OCI-LY7 (cell line): ENCODE data around the gene TAS2R13. TPM values are rescaled to one million over a fixed set of nuclear protein-coding genes. Genes with fewer than 3 reads are reported as not detected.

Experiments
- BruUV-seq: library from RNA; stranded (reverse); fragments of 400-500 nt; replicated peaks from 2 replicates; lab custom pipeline; 2021; lab: Mats Ljungman, UMichigan
- CTCF ChIA-PET: fragments of 300-600 bp; sonication (Branson Sonifier 250); formaldehyde crosslinking; loops from one replicate; lab custom pipeline; 2022; ENCODE audit warnings: antibody characterized with exemption; ENCODE audit not compliant: unreplicated experiment; lab: Charles Lee
- POLR2A ChIA-PET: fragments of 300-600 bp; sonication (Branson Sonifier 250); formaldehyde crosslinking; loops from one replicate; lab custom pipeline; 2022; ENCODE audit warnings: antibody characterized with exemption; lab: Charles Lee
- DNase-seq: peaks from one replicate; pipeline ENCODE4 v3.0.0-alpha.2; 2015; ENCODE audit warnings: low spot score
- H2AFZ ChIP-seq: fragments of 200-600 bp; sonication (generic), shearing (Covaris generic); 2 replicates; pipeline ENCODE4 v1.6.1; 2014; ENCODE audit warnings: mild to moderate bottlenecking, antibody characterized with exemption, low read length, moderate library complexity
- H3K27ac ChIP-seq: fragments of 200-600 bp; sonication (generic); 2 replicates; pipeline ENCODE4 v1.5.1; 2014; ENCODE audit warnings: mixed run types, low read depth, mild to moderate bottlenecking, moderate library complexity, low read length, inconsistent platforms; ENCODE audit not compliant: poor library complexity, severe bottlenecking
- H3K36me3 ChIP-seq: fragments of 200-600 bp; sonication (generic); 2 replicates; pipeline ENCODE4 v1.6.1; 2014; ENCODE audit warnings: mild to moderate bottlenecking, antibody characterized with exemption, low read length, moderate library complexity, mixed read lengths; ENCODE audit not compliant: insufficient read depth
- H3K4me1 ChIP-seq: fragments of 200-600 bp; sonication (generic); 2 replicates; pipeline ENCODE4 v1.5.1; 2014; ENCODE audit warnings: mild to moderate bottlenecking, low read length; ENCODE audit not compliant: insufficient read depth, poor library complexity, severe bottlenecking
- H3K4me2 ChIP-seq: fragments of 200-600 bp; sonication (generic); 2 replicates; pipeline ENCODE4 v1.6.1; 2014; ENCODE audit warnings: mild to moderate bottlenecking, low read length
- H3K4me3 ChIP-seq: fragments of 200-600 bp; sonication (generic); 2 replicates; pipeline ENCODE4 v1.5.1; 2014; ENCODE audit warnings: mild to moderate bottlenecking, low read depth, low read length; ENCODE audit not compliant: poor library complexity, severe bottlenecking
- H3K79me2 ChIP-seq: fragments of 200-600 bp; sonication (generic); 2 replicates; pipeline ENCODE4 v1.6.1; 2016; ENCODE audit warnings: low read depth, mild to moderate bottlenecking, low read length, moderate library complexity, mixed read lengths; ENCODE audit not compliant: insufficient read depth
- H3K9me2 ChIP-seq: fragments of 200-600 bp; sonication (generic); 2 replicates; pipeline ENCODE4 v1.6.1; 2016; ENCODE audit warnings: mild to moderate bottlenecking, low read length, mixed read lengths; ENCODE audit not compliant: insufficient read depth
- H3K9me3 ChIP-seq: fragments of 200-600 bp; sonication (generic); 2 replicates; pipeline ENCODE4 v1.6.1; 2014; ENCODE audit warnings: mild to moderate bottlenecking, mixed run types, low read length, mixed read lengths
- H4K20me1 ChIP-seq: fragments of 200-600 bp; sonication (generic); 2 replicates; pipeline ENCODE4 v1.6.1; 2014; ENCODE audit warnings: mild to moderate bottlenecking, antibody characterized with exemption, low read length, moderate library complexity, mixed read lengths; ENCODE audit not compliant: insufficient read depth
- EZH2phosphoT487 ChIP-seq: fragments of 200-600 bp; sonication (generic); IDR thresholded peaks from 2 replicates; pipeline ENCODE4 v1.6.1; 2018; ENCODE audit warnings: low read depth, borderline replicate concordance, mild to moderate bottlenecking, mixed run types, antibody characterized with exemption, low read length, moderate library complexity, mixed read lengths
- intact Hi-C: fragments of 100-400 bp; cut with micrococcal nuclease; formaldehyde crosslinking; loops from one replicate; pipeline ENCODE4 v1.10.0; 2022; ENCODE audit not compliant: unreplicated experiment
- total RNA-seq, 2 experiments: library from RNA; depleted of rRNA in 1 of 2; stranded (reverse); fragments of >200 nt in 1 of 2; shearing (Covaris generic) in 1 of 2; gene quantifications; 2 replicates each; pipeline ENCODE4 v1.2.3, GENCODE V29; 2014 to 2022
- TF ChIP-seq, protein P1 (sequence below): fragments of 200-600 bp; sonication (generic); conservative IDR thresholded peaks from 2 replicates; pipeline ENCODE4 v1.5.1; 2014; ENCODE audit warnings: mild to moderate bottlenecking, antibody characterized with exemption, low read length, moderate library complexity, mixed read lengths

Gene TAS2R13
- total RNA-seq, 2 experiments from 2014 or later = 0.92 to 1.2 TPM

DNA sequence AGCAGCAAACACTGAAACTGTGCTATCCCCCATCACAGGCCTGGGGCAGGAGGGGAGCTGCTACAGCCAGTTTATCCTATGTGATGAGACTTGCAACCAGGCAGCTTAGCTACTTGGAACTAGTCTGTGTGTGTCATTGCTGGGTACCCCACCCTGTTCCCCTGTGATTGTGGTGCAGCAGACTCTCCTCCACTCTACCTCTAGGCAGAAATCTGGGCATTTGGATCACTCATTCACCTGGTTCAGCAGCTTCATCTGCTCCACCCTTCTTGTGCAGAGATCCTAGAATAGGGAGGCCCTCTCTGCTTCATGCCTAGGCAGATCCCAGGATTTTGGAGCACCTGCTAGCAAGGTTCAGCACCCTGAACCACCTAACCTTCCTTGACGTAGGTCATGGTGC, 8.8 kb downstream of the TAS2R13 start:
- intact Hi-C loops = no loop called here
- H3K4me1 ChIP-seq = no peaks in the 10 kb centered on the region
- no peak overlapping the region for H3K27ac ChIP-seq
- H3K9me3 ChIP-seq = no peaks in the 10 kb centered on the region
- CTCF ChIA-PET = no interaction called here
- no peak for DNase-seq
- H2AFZ ChIP-seq = no peak overlapping the region
- no peak overlapping the region for H3K4me2 ChIP-seq
- no peaks in the 10 kb centered on the region for H4K20me1 ChIP-seq
- no peaks in the 10 kb centered on the region for H3K9me2 ChIP-seq
- no peaks in the 10 kb centered on the region for H3K79me2 ChIP-seq
- no peak overlapping the region for H3K4me3 ChIP-seq
- H3K36me3 ChIP-seq = no peaks in the 10 kb centered on the region
- POLR2A ChIA-PET = interaction anchor here (1.1 kb wide), 1 partner anchor 126 kb away, joined by 4 read pairs; no protein-coding TSS in a partner anchor
- BruUV-seq = no TSS peak
- TF ChIP-seq, protein P1, sequence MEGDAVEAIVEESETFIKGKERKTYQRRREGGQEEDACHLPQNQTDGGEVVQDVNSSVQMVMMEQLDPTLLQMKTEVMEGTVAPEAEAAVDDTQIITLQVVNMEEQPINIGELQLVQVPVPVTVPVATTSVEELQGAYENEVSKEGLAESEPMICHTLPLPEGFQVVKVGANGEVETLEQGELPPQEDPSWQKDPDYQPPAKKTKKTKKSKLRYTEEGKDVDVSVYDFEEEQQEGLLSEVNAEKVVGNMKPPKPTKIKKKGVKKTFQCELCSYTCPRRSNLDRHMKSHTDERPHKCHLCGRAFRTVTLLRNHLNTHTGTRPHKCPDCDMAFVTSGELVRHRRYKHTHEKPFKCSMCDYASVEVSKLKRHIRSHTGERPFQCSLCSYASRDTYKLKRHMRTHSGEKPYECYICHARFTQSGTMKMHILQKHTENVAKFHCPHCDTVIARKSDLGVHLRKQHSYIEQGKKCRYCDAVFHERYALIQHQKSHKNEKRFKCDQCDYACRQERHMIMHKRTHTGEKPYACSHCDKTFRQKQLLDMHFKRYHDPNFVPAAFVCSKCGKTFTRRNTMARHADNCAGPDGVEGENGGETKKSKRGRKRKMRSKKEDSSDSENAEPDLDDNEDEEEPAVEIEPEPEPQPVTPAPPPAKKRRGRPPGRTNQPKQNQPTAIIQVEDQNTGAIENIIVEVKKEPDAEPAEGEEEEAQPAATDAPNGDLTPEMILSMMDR = no peak
- TF ChIP-seq EZH2phosphoT487 = no peak

- TF ChIP-seq, protein P1 = no peak
- TF ChIP-seq EZH2phosphoT487 = no peak
- ChIA-PET CTCF (no interaction called here), POLR2A (no interaction called here)
- Histone ChIP-seq H3K27ac (no peak overlapping the region), H2AFZ (no peak overlapping the region), H3K4me1 (no peaks in the 10 kb centered on the region), H3K9me2 (no peaks in the 10 kb centered on the region), H3K4me3 (no peak overlapping the region), H3K79me2 (no peaks in the 10 kb centered on the region), H4K20me1 (no peaks in the 10 kb centered on the region), H3K36me3 (no peaks in the 10 kb centered on the region), H3K4me2 (no peak overlapping the region), H3K9me3 (no peaks in the 10 kb centered on the region)
- intact Hi-C loops = no loop called here
- DNase-seq = no peak
- BruUV-seq = no TSS peak
Observed at GRCh38 chr12:10896854-10897253, 12.5 kb downstream of the TAS2R13 start.

- no peak overlapping the region for H3K4me2 ChIP-seq
- intact Hi-C loops = no loop called here
- H3K4me1 ChIP-seq = no peaks in the 10 kb centered on the region
- H3K4me3 ChIP-seq = no peak overlapping the region
- ChIA-PET CTCF (no interaction called here), POLR2A (interaction anchor here (0.6 to 1.1 kb wide), 2 partner anchors 18 to 1889 kb away, joined by 3 read pairs; no protein-coding TSS in a partner anchor)
- TF ChIP-seq, protein P1 = no peak
- no peak for TF ChIP-seq EZH2phosphoT487
- H4K20me1 ChIP-seq = no peaks in the 10 kb centered on the region
- no peaks in the 10 kb centered on the region for H3K9me2 ChIP-seq
- no peak for DNase-seq
- H3K36me3 ChIP-seq = no peaks in the 10 kb centered on the region
- no peak overlapping the region for H3K27ac ChIP-seq
- no peaks in the 10 kb centered on the region for H3K79me2 ChIP-seq
- no TSS peak for BruUV-seq
- H3K9me3 ChIP-seq = no peaks in the 10 kb centered on the region
- H2AFZ ChIP-seq = no peak overlapping the region
Observed at GRCh38 chr12:10891937-10892336, 17.4 kb downstream of the TAS2R13 start.
